NCI-H748 treated with DMSO at 0.1 percent for 48 hours (cell line): ENCODE results near the gene HMCES.

ENCODE experiments used
- DNase-seq: peaks from one replicate; lab custom pipeline; 2025; lab: John Stamatoyannopoulos, UW

Gene HMCES

GRCh38 chr3:129278439-129278965, at the start of gene HMCES:
HMCES (plus strand) TSS chr3:129278870; CDS start chr3:129279733, 863 bp downstream.
- peak; percentile 80 for DNase-seq

GRCh38 chr3:129228891-129229585, 49.6 kb upstream of the HMCES start:
- DNase-seq, result no peak

- DNase-seq, result no peak
Observed at GRCh38 chr3:129230311-129231019, 48.2 kb upstream of the HMCES start.

- DNase-seq, result no peak
Observed at GRCh38 chr3:129231331-129232119, 47.1 kb upstream of the HMCES start.

GRCh38 chr3:129233538-129233937, 45.1 kb upstream of the HMCES start:
- no peak for DNase-seq

- no peak for DNase-seq
Observed at GRCh38 chr3:129234441-129234840, 44.2 kb upstream of the HMCES start.

- DNase-seq, result no peak
Observed at GRCh38 chr3:129235344-129235917, 43.2 kb upstream of the HMCES start.

GRCh38 chr3:129238945-129239705, 39.5 kb upstream of the HMCES start:
- DNase-seq, result no peak

GRCh38 chr3:129239991-129240390, 38.7 kb upstream of the HMCES start:
- DNase-seq, result no peak

GRCh38 chr3:129240436-129240835, 38.2 kb upstream of the HMCES start:
- DNase-seq, result no peak

GRCh38 chr3:129245141-129245540, 33.5 kb upstream of the HMCES start:
- no peak for DNase-seq

GRCh38 chr3:129245641-129246306, 32.9 kb upstream of the HMCES start:
- peak; percentile 60 for DNase-seq

GRCh38 chr3:129246636-129247035, 32.0 kb upstream of the HMCES start:
- no peak for DNase-seq

- no peak for DNase-seq
Observed at GRCh38 chr3:129248286-129248979, 30.2 kb upstream of the HMCES start.

- peak; percentile 48 for DNase-seq
Observed at GRCh38 chr3:129249284-129250065, 29.2 kb upstream of the HMCES start, which contains the start of gene COPG1. COPG1 (plus strand) TSS chr3:129249606; CDS start chr3:129249710, 104 bp downstream.

- DNase-seq, result no peak
Observed at GRCh38 chr3:129252748-129253147, 25.9 kb upstream of the HMCES start.

GRCh38 chr3:129254536-129255230, 24.0 kb upstream of the HMCES start:
- DNase-seq, result no peak

- no peak for DNase-seq
Observed at GRCh38 chr3:129256270-129256669, 22.4 kb upstream of the HMCES start.

GRCh38 chr3:129257609-129258008, 21.1 kb upstream of the HMCES start:
- DNase-seq, result no peak
